ENCODE data around the gene TUBGCP2. TPM values are rescaled to one million over a fixed set of nuclear protein-coding genes. Genes with fewer than 3 reads are reported as not detected.

The TUBGCP2 gene
- total and polyA plus RNA-seq, 2 of the 13 experiments (the other 11 are each of a cell fraction or from before 2014, with no cell fraction given): 21.3 to 34.5 TPM

DNA sequence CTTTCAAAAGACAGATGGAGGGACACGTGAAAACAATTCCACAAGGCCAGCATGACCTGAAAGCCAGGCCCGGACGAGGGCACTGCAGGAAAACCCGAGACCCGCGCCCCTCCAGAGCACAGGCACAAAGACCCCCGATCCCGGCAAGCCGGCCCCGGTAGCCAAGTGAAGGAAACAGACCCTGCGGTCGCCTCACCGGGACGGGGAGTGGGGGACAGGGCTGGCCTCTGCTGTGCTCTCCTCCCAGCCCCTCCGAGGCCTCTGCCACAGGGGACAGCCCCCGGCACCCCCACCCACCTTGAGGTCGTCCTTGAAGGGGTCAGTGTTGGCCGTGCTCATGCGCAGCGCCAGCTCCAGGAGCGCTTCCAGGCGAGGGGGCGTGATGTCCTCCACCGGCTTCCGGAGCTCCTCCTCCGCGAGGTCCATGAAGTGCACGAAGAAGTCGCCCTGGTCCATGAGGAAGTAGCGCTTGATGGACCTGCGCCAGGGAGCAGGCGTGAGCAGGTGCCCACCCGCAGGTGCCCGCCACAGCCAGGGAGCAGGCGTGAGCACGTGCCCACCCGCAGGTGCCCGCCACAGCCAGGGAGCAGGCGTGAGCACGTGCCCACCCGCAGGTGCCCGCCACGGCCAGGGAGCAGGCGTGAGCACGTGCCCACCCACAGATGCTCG lies 20.7 kb downstream of the TUBGCP2 start:
- ChIA-PET POLR2A (no interaction called here), CTCF (ENCODE audit: low intra/inter-chr PET ratio, low total read pairs) (no interaction called here)
- Histone ChIP-seq H3K4me2 (ENCODE audit: low read depth, low read length) (no peak overlapping the region), H3K9me3 (ENCODE audit: low read length) (no peaks in the 10 kb centered on the region), H3K9ac (ENCODE audit: insufficient read depth, low read depth, low read length) (no peak overlapping the region), H3K4me1 (ENCODE audit: insufficient read depth, low read length) (no peaks in the 10 kb centered on the region), H3K36me3 (replicated peaks in 1 of 2; ENCODE audit: control insufficient read depth in 1 of 2, insufficient read depth in 2 of 2, low read length in 2 of 2) (peaks cover 24 to 61% of the 10 kb centered on the region in 2 experiments; a peak in 4 of 5 replicates), H2AFZ (ENCODE audit: low read length) (no peak overlapping the region), H3K4me3 (replicated peaks in 1 of 3; ENCODE audit: insufficient read depth in 1 of 3, low read depth in 2 of 3, low read length in 3 of 3) (no peak overlapping the region), H3K27me3 (ENCODE audit: control insufficient read depth in 1 of 2, insufficient read depth in 2 of 2, low read length in 2 of 2) (no peaks in the 10 kb centered on the region), H3K79me2 (ENCODE audit: insufficient read depth, low read length) (no peaks in the 10 kb centered on the region), H4K20me1 (ENCODE audit: insufficient read depth, low read length) (no peaks in the 10 kb centered on the region), H3K27ac (ENCODE audit: extremely low read length, insufficient read depth, low read length) (no peak overlapping the region)
- no peak for ATAC-seq
- BruUV-seq (replicated peaks): no TSS peak
- in situ Hi-C loops (cut with HindIII; ENCODE audit: extremely low pct_ligation_motif_present, low pct_unique_long_range_greater_than_20kb): no loop called here
- FAIRE-seq: no peak
- intact Hi-C loops (cut with micrococcal nuclease; ENCODE audit: unreplicated experiment): no loop called here
- no peak for TF ChIP-seq ZBTB3 (CRISPR knock-in tag; IDR thresholded peaks at IDR 0.05; ENCODE audit: borderline replicate concordance, low read depth)
- TF ChIP-seq AGO2 (optimal IDR thresholded peaks at IDR 0.05; ENCODE audit: low read depth, low read length): peak; percentile 53
- 96% methylated on average over 11 of the region's 46 CpGs for WGBS (ENCODE audit: low lambda C conversion rate)
- DNase-seq (ENCODE audit: low spot score): no peak

DNA sequence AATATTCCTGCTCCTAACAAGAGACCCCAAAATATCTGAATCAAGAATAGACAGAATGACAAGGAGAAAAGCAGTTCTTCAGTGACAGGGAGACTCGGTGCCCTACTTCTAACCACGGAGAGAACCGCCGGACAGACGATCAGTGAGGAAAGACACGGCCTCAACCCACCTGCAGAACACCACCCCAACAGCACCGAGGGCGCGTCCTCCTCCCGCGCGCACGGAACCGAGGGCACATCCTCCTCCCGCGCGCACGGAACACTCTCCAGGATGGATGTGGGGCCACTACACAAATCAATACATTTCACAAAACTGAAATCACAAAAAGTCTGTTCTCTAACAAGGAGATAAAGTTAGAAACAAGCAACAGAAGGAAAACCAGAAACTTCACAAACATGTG lies 22.3 kb downstream of the TUBGCP2 start:
- no peaks in the 10 kb centered on the region for H3K4me1 ChIP-seq (ENCODE audit: insufficient read depth, low read length)
- 90% methylated on average over 18 of the region's 18 CpGs for whole genome bisulfite sequencing (ENCODE audit: low lambda C conversion rate)
- CTCF ChIA-PET (ENCODE audit: low intra/inter-chr PET ratio, low total read pairs): no interaction called here
- no peak overlapping the region for H3K9ac ChIP-seq (ENCODE audit: insufficient read depth, low read depth, low read length)
- H3K36me3 ChIP-seq (replicated peaks in 1 of 2; ENCODE audit: control insufficient read depth in 1 of 2, insufficient read depth in 2 of 2, low read length in 2 of 2): peaks cover 27 to 70% of the 10 kb centered on the region in 2 experiments; a peak in 4 of 5 replicates
- H3K79me2 ChIP-seq (ENCODE audit: insufficient read depth, low read length): no peaks in the 10 kb centered on the region
- H3K4me3 ChIP-seq (replicated peaks in 1 of 3; ENCODE audit: insufficient read depth in 1 of 3, low read depth in 2 of 3, low read length in 3 of 3): no peak overlapping the region
- FAIRE-seq (no peak), DNase-seq (ENCODE audit: low spot score) (no peak), ATAC-seq (no peak)
- intact Hi-C loops (cut with micrococcal nuclease; ENCODE audit: unreplicated experiment): no loop called here
- in situ Hi-C loops (cut with HindIII; ENCODE audit: extremely low pct_ligation_motif_present, low pct_unique_long_range_greater_than_20kb): no loop called here
- no peak overlapping the region for H3K4me2 ChIP-seq (ENCODE audit: low read depth, low read length)
- no TSS peak for BruUV-seq (replicated peaks)
- POLR2A ChIA-PET: no interaction called here
- H3K9me3 ChIP-seq (ENCODE audit: low read length): no peaks in the 10 kb centered on the region
- H3K27ac ChIP-seq (ENCODE audit: extremely low read length, insufficient read depth, low read length): no peak overlapping the region
- no peaks in the 10 kb centered on the region for H3K27me3 ChIP-seq (ENCODE audit: control insufficient read depth in 1 of 2, insufficient read depth in 2 of 2, low read length in 2 of 2)
- no peaks in the 10 kb centered on the region for H4K20me1 ChIP-seq (ENCODE audit: insufficient read depth, low read length)
- no peak overlapping the region for H2AFZ ChIP-seq (ENCODE audit: low read length)
- TF ChIP-seq ZNF446 (CRISPR knock-in tag; IDR thresholded peaks at IDR 0.05) (no peak), ZNF83 (CRISPR knock-in tag; IDR thresholded peaks at IDR 0.05; ENCODE audit: borderline replicate concordance) (no peak), ZMYM4 (CRISPR knock-in tag; IDR thresholded peaks at IDR 0.05) (no peak), ETV5 (CRISPR knock-in tag; IDR thresholded peaks at IDR 0.05; ENCODE audit: borderline replicate concordance) (no peak), HNF4A (CRISPR knock-in tag; IDR thresholded peaks at IDR 0.05) (no peak), HNRNPUL1 (IDR thresholded peaks at IDR 0.05; ENCODE audit: low read depth, low read length) (no peak), ZMAT3 (CRISPR knock-in tag; conservative IDR thresholded peaks at IDR 0.05) (no peak), ZNF7 (CRISPR knock-in tag; IDR thresholded peaks at IDR 0.05) (no peak), MAZ (IDR thresholded peaks at IDR 0.05; ENCODE audit: borderline replicate concordance, low read depth, low read length) (no peak), MAZ (CRISPR knock-in tag; IDR thresholded peaks at IDR 0.05; ENCODE audit: low read depth) (no peak), CEBPB (IDR thresholded peaks at IDR 0.05; ENCODE audit: borderline replicate concordance, low read depth, low read length) (no peak), ETV6 (CRISPR knock-in tag; conservative IDR thresholded peaks at IDR 0.05) (no peak)
- TF ChIP-seq, protein P1, sequence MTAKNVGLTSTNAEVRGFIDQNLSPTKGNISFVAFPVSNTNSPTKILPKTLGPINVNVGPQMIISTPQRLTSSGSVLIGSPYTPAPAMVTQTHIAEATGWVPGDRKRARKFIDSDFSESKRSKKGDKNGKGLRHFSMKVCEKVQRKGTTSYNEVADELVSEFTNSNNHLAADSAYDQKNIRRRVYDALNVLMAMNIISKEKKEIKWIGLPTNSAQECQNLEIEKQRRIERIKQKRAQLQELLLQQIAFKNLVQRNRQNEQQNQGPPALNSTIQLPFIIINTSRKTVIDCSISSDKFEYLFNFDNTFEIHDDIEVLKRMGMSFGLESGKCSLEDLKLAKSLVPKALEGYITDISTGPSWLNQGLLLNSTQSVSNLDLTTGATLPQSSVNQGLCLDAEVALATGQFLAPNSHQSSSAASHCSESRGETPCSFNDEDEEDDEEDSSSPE (CRISPR knock-in tag; IDR thresholded peaks at IDR 0.05): no peak
- TF ChIP-seq, protein P2, sequence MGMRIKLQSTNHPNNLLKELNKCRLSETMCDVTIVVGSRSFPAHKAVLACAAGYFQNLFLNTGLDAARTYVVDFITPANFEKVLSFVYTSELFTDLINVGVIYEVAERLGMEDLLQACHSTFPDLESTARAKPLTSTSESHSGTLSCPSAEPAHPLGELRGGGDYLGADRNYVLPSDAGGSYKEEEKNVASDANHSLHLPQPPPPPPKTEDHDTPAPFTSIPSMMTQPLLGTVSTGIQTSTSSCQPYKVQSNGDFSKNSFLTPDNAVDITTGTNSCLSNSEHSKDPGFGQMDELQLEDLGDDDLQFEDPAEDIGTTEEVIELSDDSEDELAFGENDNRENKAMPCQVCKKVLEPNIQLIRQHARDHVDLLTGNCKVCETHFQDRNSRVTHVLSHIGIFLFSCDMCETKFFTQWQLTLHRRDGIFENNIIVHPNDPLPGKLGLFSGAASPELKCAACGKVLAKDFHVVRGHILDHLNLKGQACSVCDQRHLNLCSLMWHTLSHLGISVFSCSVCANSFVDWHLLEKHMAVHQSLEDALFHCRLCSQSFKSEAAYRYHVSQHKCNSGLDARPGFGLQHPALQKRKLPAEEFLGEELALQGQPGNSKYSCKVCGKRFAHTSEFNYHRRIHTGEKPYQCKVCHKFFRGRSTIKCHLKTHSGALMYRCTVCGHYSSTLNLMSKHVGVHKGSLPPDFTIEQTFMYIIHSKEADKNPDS (CRISPR knock-in tag; IDR thresholded peaks at IDR 0.05): no peak
